SH-SY5Y (cell line): ENCODE data around the gene FTSJ1.

ENCODE experiments used
- GATA2 ChIP-seq: IDR thresholded peaks from 2 replicates; pipeline ENCODE4 v1.6.1; 2011; ENCODE audit warnings: mild to moderate bottlenecking, low read depth, low read length
- GATA3 ChIP-seq: IDR thresholded peaks from 2 replicates; pipeline ENCODE4 v1.6.1; 2011; ENCODE audit warnings: low read depth, mild to moderate bottlenecking, low read length, moderate library complexity

- TF ChIP-seq GATA2 (no peak), GATA3 (no peak)
Measured at GRCh38 chrX:48475774-48476577, at the start of gene FTSJ1.
